NCI-H1694 (cell line): ENCODE data around the gene CBLIF.
"Not testable (repeated sequence)": the region's sequence is repeated elsewhere in the genome, so short reads cannot be mapped to it uniquely, and the experiment has no call there.

Experiments used
- DNase-seq: peaks from one replicate; lab custom pipeline; 2025; lab: John Stamatoyannopoulos, UW

CBLIF gene

DNA sequence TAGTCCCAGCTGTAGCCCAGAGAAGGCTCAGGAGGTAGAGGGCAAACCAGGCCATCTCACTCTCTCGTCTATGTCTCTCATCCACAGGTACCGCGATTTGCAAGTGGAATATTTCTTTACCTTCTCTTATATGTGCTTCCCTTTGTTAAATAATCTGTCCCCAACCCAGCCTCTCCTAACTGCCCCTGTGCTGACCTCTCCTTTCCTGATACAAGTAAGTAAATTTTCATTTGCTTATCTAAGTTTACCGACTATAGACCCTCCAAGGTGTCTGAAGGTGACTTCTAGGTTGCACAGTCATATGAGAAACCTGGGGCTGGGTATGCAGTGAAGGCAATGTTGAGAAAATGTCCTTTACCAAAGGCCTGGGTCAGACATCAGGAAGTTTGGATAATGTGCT lies at the start of gene CBLIF:
TSS of gene CBLIF (minus strand) at position 101 of the 400 bp plus-strand sequence. CDS start at position 55, 46 bp downstream.
- DNase-seq: no peak

DNA sequence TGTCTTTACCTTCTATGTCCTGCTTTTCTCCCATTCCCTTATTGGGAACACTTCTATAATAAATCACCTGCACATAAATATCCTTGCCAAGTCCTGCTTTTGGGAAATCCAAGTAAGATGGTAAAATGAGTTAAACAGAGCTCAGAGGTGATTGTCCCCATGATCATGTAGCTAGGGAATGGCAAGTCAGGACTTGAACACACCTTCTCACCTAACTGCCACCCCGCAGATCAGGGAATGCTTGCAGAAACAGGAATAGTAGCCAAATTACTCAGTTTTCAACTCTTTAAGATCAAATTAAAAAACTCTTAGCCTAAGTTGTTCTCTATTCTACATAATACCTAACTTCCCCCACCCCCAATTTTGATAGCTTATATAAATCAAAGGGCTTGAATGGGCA lies 49.3 kb upstream of the CBLIF start:
- no peak for DNase-seq

DNA sequence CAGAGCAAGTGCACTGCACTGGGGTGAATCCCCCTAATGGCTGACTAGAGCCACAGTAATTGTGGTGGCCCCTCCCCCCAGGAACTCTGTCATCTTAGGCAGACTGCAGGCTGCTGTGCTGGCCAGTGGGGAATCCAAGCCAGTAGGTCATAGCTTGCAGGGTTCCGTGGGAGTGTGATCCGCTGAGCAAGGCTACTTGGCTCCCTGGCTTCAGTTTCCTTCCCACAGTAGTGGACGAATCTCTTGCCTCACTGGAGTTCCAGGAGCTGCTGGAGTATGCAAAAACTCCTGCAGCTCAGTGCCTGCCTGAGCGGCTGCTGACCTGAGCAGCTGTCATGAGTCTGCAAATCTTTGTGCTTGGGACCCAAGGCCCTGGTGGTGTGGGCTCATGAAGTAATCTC lies 46.5 kb upstream of the CBLIF start:
- DNase-seq: no peak

DNA sequence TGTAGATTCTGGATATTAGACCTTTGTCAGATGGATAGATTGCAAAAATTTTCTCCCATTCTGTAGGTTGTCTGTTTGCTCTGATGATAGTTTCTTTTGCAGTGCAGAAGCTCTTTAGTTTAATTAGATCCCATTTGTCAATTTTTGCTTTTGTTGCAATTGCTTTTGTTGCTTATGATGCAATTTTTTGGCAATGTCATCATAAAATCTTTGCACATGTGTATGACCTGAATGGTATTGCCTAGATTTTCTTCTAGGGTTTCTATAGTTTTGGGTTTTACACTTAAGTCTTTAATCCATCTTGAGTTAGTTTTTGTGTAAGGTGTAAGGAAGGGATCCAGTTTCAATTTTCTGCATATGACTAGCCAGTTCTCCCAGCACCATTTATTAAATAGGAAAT lies 41.9 kb upstream of the CBLIF start:
- DNase-seq: not testable (repeated sequence)

DNA sequence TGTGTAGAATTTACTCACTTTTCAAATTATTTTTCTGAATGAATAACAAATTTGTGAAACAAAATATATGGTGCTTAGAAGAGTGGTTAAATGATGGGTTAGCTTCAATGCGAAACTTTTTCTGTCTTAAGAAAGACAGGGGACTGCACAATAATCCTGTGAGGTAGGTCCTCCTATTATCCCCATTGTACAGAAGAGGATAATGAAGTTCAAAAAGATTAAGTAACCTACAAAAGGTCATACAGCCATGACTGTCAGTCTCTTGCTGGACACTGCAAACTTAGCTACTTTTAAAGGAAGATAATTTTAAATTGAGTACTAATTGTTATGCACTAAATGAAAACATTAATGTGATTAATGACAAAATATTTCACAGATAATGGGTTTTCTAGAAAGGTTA lies 38.3 kb upstream of the CBLIF start:
- DNase-seq: no peak

DNA sequence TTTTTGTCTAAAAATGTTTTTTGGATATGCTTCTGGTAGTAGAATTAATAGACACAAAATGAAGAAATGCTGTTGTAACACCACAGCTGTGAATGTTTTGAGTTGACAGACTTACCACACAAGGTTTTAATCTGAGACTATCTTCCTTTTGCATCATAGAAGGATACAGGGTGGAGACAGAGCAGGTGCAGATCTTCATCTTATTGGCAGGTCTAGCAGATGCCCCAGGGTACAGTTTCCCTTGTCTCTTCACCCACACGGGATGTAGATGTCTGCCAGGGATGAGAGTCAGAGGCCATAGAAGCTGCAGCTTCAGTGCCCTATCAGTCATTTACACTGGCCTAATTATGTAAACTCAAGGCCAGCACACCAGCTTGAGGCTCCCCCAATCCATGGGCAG lies 34.3 kb upstream of the CBLIF start:
- no peak for DNase-seq

DNA sequence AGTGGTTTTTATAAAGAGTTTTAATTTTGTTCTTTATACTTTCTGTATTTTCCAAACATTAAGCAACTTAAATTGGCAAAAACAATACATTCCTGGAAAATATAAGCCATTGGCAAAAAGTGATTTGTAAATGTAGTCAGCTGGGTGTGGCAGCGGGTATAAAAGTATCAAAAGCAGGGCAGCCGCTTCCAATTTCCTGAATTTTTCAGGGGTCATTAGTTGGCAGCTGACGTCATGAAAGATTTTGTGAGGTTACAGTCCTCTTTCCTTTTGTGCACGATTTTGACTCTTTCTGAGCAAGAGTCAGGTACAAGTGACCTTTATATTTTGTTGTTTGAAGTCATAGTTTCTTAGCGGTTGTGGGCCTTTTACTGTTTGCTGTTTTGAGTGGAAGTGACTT lies 33.3 kb upstream of the CBLIF start, which contains the start of gene OOSP3:
TSS of gene OOSP3 (plus strand) at position 208 of the 400 bp plus-strand sequence. CDS start at position 235, 27 bp downstream.
- no peak for DNase-seq

DNA sequence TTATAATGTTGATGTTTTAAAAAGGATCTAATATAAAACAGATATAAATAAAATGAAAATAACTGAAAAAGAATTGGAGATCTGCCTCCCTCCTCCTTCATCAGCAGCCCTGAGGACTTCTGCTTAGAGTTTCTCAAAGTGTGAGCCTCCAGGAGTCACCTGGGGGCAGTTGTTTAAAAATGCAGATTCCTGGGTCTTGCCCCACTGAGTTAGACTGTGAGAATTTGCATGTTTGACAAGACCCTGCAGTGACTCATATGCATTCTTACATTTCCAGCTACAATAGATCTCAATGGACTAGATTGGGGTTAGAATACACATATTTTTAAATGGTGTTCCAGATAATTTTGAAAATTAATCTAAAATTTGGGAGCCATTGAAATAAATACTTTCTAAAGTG lies 32.5 kb upstream of the CBLIF start:
- no peak for DNase-seq

DNA sequence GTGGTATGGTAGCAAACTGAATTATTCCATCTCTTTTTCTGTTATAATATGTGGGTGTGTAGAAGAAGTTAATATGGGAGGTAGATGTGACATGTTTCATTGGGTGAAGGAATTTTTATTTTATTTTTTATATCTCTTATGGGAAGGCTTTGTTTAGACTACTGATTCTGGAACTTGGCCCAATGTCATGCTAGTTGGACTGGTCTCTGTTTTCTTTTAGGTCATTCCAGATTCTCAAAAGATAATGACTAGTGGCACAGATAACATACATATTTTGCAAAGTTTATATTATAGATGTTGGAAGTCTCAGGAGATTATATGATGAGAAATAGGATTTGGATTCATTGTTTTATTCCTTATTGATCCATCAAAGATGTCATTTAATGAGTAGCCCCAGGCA lies 32.0 kb upstream of the CBLIF start:
- DNase-seq: no peak

DNA sequence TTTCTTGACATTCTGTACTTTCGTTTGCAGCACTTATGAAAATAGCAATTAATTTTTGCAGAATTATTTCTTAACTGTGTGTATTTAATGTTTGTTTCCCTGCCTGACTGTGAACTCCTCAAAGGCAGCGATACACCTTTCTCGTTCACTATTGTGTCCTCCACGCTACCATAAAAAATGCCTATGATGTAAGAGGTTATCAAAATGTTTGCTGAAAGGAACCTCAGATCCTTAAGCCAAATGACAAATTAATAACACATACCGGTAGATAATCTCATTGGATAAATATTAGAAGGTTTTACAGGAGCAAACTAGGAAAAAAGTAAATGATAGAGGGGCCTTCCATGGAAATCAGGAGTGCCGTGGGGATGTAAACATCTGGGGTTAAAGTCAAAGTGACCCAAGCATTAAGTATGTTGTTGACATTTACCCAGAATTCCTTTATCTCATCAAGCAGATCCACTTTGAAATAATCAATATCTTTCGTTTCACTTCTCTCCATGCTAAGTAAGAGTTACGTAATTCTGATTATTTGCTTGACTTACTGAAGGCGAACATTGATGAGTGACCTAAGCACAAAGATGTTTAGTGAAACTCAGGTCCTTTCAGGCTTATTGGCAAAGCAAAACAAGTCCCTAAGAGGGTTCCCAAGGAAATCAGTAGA lies 30.7 kb upstream of the CBLIF start:
- no peak for DNase-seq

DNA sequence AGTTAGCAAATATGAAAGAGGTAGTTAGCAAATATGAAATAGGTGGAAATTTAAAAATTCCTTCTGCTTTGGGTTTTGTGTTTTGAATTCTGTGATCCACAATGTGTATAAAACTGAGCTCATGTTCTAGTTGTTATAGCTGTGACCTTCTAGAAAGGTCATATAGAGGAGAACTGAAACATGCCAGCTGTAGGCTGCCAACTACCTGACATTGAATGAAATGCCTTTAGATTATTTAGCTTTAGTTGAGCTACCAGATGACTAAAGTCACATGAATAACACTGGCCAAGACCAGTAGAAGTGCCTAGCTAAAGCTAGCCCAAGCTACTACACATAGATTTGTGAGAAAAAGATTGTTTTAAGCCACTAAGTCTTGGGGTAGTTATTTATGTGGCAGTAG lies 26.8 kb upstream of the CBLIF start:
- DNase-seq: no peak

DNA sequence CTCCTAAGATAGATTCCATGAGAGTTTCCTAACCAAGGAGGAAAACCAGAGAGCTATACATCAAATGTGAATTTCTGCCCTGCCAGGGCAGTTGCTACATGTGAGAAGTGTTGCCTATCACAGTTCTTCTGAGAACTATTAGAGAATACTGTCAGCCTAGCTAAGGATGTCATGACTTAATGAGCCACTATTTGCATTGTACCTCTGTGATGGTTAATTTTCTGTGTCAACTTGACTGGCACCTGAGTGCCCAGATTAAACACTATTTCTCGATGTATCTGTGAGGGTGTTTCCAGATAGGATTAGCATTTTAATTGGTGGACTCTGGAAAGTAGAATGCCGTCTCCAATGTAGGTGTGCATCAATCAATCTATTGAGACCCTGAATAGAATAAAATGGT lies 22.6 kb upstream of the CBLIF start:
- DNase-seq: no peak

DNA sequence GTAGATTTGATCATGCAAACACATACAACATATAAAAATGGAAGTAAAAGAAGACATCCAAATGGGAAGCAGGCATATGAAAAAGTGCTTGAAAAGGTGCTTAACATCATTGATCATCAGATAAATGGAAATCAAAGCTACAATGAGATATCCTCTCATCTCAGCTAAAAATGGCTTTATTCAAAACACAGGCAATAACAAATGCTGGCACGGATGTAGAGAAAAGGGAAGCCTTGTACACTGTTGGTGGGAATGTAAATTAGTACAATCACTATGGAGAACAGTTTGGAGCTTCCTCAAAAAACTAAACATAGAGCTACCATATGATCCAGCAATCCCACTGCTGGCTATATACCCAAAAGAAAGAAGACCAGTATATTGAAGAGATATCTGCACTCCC lies 21.5 kb upstream of the CBLIF start:
- DNase-seq: no peak

DNA sequence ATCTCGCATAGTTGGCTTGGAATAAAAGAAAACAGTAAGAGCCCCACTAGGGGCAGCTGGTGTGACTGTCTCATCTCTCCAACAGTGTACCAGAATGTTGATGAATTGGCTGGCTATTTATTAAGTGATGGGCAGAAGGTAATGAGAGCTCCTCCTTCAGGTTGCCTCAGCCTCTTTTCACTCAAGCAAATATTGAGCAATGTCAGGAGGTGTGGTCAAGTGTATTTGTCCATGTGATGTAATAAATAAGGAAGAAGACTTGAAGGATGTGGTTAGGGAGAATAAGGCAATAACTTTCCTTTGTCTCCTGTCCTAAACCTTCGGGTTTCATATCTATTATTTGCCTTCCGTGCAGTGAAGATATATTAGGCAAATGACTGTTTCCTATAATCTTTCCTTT lies 21.1 kb upstream of the CBLIF start, which contains the start of gene TCN1:
TSS of gene TCN1 (minus strand) at position 91 of the 400 bp plus-strand sequence. CDS start at position 74, 17 bp downstream.
- DNase-seq: no peak

DNA sequence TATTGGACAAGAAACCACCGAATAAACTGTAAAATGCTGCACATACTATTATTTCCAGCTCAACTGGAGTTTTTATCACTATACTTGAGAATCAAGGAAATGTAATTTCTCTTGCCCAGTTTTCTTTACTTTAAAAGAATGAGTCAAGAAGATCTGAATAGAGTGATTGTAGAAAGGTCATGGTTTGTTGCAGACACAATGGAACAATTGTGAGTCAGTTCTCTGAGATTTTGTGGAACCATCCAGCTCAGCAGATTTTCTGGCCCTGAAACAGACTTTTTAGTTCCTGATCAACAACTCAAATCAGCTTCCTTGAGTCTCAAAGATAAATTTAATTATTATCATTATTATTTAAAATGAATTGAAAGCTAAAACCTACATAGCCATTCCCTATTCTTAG lies 19.7 kb upstream of the CBLIF start:
- DNase-seq: no peak

DNA sequence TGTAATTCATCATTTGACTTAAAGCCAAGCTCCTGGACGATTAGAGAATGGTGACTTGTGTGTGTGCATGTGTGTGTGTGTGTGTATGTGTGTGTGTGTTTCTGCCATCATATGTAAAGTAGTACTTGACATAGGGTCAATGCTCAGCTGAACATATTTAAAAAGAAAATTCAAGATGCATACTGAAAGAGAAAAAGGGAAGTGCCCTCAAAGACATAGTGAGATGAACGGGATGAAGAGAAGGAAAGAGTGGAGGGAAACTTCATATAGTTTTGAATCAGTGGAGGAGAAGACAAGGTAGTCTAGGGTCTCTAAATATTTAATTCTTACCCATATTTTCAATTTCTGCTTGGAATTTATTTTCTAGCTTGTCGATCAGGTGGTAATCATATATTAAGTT lies 17.0 kb upstream of the CBLIF start:
- no peak for DNase-seq

DNA sequence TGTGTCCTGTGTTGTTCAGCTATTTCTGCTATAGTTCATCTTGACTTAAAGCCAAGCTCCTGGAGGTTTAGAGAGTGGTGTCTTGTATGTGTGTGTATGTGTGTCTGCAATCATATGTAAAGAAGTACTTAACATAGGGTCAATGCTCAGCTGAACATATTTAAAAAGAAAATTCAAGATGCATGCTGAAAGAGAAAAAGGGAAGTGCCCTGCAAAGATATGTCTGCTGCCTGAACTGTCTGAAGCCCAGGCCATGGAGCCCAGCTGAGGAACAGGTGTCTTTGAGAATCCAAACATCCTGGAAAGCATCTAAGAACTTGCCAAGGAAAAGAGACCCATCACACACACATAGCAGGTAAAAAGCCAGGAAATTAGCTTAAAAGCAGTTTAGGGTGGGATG lies 14.4 kb upstream of the CBLIF start:
- no peak for DNase-seq

DNA sequence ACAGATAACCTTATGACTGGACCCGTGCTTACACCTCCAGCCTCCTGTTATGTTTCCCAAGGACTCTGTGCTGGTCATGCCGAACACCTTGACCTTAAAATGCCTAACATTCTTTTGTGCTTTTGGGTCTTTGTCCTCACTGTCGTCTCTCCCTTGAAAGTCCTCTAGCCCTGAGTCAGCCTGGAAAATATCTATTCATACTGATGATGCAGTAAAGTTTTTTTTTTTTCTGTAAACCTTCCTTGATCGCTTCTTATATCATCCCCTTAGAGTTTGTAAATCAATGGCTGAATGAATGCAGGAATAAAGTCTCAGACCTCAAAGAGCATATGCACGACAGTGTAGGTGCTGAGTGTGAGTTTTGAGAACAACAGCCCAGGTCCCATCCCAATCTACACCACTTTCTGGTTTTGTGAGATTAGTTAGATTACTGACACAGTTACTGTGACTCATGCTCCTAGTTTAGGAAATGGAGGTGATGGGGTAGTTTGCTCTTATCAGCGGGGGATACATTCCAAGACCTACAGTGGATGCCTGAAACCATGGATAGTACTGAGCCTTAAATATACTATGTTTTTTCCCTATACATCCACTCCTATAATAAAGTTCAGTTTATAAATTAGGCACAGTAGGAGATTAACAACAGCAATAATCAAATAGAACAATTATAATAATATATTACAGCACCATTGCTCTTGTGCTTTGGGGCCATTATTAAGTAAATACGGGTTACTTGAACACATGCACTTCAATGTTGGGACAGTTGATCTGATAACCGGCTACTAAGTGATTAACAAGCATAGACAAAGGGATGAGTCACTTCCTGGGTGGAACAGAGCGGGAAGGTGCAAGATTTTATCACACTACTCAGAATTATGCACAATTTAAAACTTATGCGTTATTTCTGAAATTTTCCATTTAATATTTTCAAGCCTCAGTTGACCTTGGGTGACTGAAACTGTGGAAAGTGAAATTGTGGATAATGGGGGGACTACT lies 12.4 kb upstream of the CBLIF start:
- no peak for DNase-seq

DNA sequence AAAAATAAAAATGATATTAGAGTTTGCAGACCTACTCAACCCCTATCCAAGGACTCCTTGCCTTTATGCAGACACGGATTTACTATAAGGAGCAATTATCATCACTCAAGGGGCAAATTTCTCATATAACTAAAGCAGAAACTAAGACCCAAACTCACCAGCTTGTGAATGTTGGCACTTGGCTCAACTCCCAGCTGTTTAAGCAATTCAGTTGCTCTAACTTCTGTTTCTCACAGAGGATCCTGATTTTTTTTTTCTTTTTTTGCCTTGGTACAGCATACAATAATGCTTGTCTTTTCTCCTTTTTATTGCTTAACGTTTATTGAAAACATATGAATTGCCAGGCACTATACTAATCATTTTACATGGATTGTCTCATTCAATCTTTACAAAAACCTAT lies 9.6 kb upstream of the CBLIF start:
- DNase-seq: no peak

DNA sequence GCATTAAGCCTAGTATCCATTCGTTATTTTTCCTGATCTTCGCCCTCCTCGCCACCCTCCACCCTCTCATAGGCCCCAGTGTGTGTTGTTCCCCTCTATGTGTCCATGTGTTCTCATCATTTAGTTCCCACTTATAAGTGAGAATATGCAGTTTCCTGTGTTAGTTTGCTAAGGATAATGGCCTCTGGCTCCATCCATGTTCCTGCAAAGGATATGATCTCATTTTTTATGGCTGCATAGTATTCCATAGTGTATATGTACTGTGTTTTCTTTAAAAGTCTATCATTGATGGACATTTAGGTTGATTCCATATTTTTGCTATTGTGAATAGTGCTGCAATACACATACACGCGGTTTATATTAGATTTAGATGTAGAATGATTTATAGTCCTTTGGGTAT lies 6.1 kb upstream of the CBLIF start:
- DNase-seq: not testable (repeated sequence)

DNA sequence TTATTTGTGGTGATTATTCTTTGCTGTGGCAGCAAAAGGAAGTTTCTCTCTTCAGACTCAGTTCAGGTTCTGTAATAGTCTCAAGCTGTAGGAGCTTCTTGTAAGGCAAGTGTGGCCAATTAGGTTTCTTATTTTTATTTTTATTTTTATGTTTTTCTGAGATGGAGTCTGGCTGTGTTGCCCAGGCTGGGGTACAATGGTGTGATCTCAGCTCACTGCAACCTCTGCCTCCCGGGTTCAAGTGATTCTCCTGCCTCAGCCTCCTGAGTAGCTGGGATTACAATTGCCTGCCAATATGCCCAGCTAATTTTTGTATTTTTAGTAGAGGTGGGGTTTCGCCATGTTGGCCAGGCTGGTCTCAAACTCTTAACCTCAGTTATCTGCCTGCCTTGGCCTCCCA lies 4.3 kb upstream of the CBLIF start:
- DNase-seq: not testable (repeated sequence)

DNA sequence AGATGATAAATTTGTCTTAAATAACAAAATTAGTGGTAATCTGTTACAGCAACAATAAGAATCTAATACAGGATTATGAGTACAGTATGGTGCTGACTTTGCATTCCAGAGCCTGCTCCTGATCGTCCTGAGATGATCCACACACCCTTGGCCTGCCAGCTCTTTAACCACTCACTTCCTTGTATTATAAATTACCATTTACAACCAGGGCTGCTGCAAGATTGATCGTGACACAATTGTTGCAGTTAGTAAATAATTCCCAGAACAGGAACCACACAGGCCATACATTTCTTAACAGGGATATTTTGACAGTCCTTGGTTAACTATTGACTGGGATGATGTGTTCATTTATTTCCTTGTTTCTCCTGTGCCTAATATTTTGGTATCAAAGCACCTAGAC lies 3.8 kb upstream of the CBLIF start:
- no peak for DNase-seq

DNA sequence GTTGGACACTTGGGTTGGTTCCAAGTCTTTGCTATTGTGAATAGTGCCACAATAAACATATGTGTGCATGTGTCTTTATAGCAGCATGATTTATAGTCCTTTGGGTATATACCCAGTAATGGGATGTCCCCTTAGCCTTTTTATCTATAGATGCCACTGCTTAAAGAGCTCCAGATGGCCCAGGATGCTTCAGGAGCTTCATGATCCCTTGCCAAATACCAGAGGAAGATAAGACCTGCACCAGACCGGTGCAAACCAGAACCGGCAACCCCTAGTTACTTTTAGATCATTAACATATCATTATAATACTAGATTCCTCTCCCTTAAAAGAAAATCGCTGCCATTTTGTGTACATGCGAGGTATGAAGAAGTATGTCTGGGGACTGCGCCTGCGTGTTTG lies 3.1 kb upstream of the CBLIF start:
- not testable (repeated sequence) for DNase-seq
